SU-DHL-6 (cell line): ENCODE data around the gene MLXIPL.

Source experiments
- H2AFZ ChIP-seq: fragments of 200-600 bp; sonication (generic); 2 replicates; pipeline ENCODE4 v1.6.1; 2014; ENCODE audit warnings: low read depth, mild to moderate bottlenecking, moderate library complexity, mixed read lengths, antibody characterized with exemption, low read length; ENCODE audit not compliant: severe bottlenecking
- H3F3A ChIP-seq: fragments of 200-600 bp; shearing (Covaris generic); 2 replicates; pipeline ENCODE4 v1.6.0; 2016; ENCODE audit warnings: antibody characterized with exemption, mild to moderate bottlenecking; ENCODE audit not compliant: insufficient read depth
- H3K27ac ChIP-seq: fragments of 200-600 bp; sonication (generic); 2 replicates; pipeline ENCODE4 v1.5.1; 2016; ENCODE audit warnings: low read depth, mild to moderate bottlenecking, low read length, moderate library complexity, mixed read lengths
- H3K27me3 ChIP-seq: fragments of 200-600 bp; sonication (generic), shearing (Covaris generic); 2 replicates; pipeline ENCODE4 v1.6.0; 2014; ENCODE audit warnings: mild to moderate bottlenecking, low read length
- H3K36me3 ChIP-seq: fragments of 200-600 bp; sonication (generic); 2 replicates; pipeline ENCODE4 v1.6.1; 2014; ENCODE audit warnings: mild to moderate bottlenecking, low read length, mixed read lengths
- H3K4me2 ChIP-seq: fragments of 300-600, 200-600 bp; shearing (Covaris generic), sonication (generic); 2 replicates; pipeline ENCODE4 v1.6.0; 2014; ENCODE audit warnings: low read length, low read depth, mild to moderate bottlenecking; ENCODE audit not compliant: poor library complexity, severe bottlenecking
- H3K4me3 ChIP-seq: fragments of 200-600 bp; sonication (generic); 2 replicates; pipeline ENCODE4 v1.5.1; 2014; ENCODE audit warnings: antibody characterized with exemption, low read length, mild to moderate bottlenecking, mixed read lengths; ENCODE audit not compliant: insufficient read depth, poor library complexity, severe bottlenecking
- H3K79me2 ChIP-seq: fragments of 200-600 bp; sonication (generic); 2 replicates; pipeline ENCODE4 v1.6.1; 2014; ENCODE audit warnings: mild to moderate bottlenecking, low read length, moderate library complexity; ENCODE audit not compliant: insufficient read depth
- H3K9ac ChIP-seq: fragments of 200-600 bp; sonication (generic); 2 replicates; pipeline ENCODE4 v1.7.0; 2014; ENCODE audit warnings: mild to moderate bottlenecking, low read length
- H3K9me2 ChIP-seq: fragments of 200-600 bp; sonication (generic); replicated peaks from 2 replicates; pipeline ENCODE4 v1.6.1; 2014; ENCODE audit warnings: low read length; ENCODE audit not compliant: insufficient read depth
- H3K9me3 ChIP-seq: fragments of 200-600 bp; sonication (generic); 2 replicates; pipeline ENCODE4 v1.6.1; 2014; ENCODE audit warnings: low read length, mixed read lengths; ENCODE audit not compliant: insufficient read depth
- H4K20me1 ChIP-seq: fragments of 200-600 bp; sonication (generic); 2 replicates; pipeline ENCODE4 v1.6.1; 2014; ENCODE audit warnings: low read depth, mild to moderate bottlenecking, antibody characterized with exemption, low read length, moderate library complexity, mixed read lengths
- EZH2phosphoT487 ChIP-seq: fragments of 200-600 bp; sonication (generic), shearing (Covaris generic); conservative IDR thresholded peaks from 2 replicates; pipeline ENCODE4 v1.6.1; 2018; ENCODE audit warnings: mild to moderate bottlenecking, antibody characterized with exemption, low read length, moderate library complexity, mixed read lengths
- TF ChIP-seq, protein P1 (sequence below): fragments of 200-600 bp; sonication (generic); IDR thresholded peaks from one replicate; pipeline ENCODE4 v1.5.1; 2017; ENCODE audit warnings: antibody characterized with exemption, mild to moderate bottlenecking, low read length, moderate library complexity; ENCODE audit not compliant: insufficient read depth, poor library complexity, severe bottlenecking

The MLXIPL gene

GRCh38 chr7:73565675-73566340 lies 58.5 kb downstream of the MLXIPL start:
- Histone ChIP-seq H3K4me3 (no peak overlapping the region), H4K20me1 (no peaks in the 10 kb centered on the region), H3K9ac (no peak overlapping the region), H3K9me3 (no peaks in the 10 kb centered on the region), H3K9me2 (no peaks in the 10 kb centered on the region), H2AFZ (no peak overlapping the region), H3K27ac (no peak overlapping the region), H3K4me2 (peak overlapping the region; percentile 34), H3F3A (no peaks in the 10 kb centered on the region), H3K27me3 (no peaks in the 10 kb centered on the region), H3K36me3 (no peaks in the 10 kb centered on the region), H3K79me2 (no peaks in the 10 kb centered on the region)
- TF ChIP-seq, protein P1, sequence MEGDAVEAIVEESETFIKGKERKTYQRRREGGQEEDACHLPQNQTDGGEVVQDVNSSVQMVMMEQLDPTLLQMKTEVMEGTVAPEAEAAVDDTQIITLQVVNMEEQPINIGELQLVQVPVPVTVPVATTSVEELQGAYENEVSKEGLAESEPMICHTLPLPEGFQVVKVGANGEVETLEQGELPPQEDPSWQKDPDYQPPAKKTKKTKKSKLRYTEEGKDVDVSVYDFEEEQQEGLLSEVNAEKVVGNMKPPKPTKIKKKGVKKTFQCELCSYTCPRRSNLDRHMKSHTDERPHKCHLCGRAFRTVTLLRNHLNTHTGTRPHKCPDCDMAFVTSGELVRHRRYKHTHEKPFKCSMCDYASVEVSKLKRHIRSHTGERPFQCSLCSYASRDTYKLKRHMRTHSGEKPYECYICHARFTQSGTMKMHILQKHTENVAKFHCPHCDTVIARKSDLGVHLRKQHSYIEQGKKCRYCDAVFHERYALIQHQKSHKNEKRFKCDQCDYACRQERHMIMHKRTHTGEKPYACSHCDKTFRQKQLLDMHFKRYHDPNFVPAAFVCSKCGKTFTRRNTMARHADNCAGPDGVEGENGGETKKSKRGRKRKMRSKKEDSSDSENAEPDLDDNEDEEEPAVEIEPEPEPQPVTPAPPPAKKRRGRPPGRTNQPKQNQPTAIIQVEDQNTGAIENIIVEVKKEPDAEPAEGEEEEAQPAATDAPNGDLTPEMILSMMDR = no peak
- no peak for TF ChIP-seq EZH2phosphoT487

- no peaks in the 10 kb centered on the region for H3F3A ChIP-seq
- no peaks in the 10 kb centered on the region for H3K9me2 ChIP-seq
- TF ChIP-seq, protein P1 = no peak
- TF ChIP-seq EZH2phosphoT487 = no peak
- no peak overlapping the region for H3K4me2 ChIP-seq
- H3K36me3 ChIP-seq = no peaks in the 10 kb centered on the region
- H3K27me3 ChIP-seq = no peaks in the 10 kb centered on the region
- H3K27ac ChIP-seq = no peak overlapping the region
- H2AFZ ChIP-seq = no peak overlapping the region
- H3K79me2 ChIP-seq = peaks cover 17% of the 10 kb centered on the region
- H3K9ac ChIP-seq = no peak overlapping the region
- no peaks in the 10 kb centered on the region for H3K9me3 ChIP-seq
- H4K20me1 ChIP-seq = no peaks in the 10 kb centered on the region
- no peak overlapping the region for H3K4me3 ChIP-seq
These were observed 64.0 kb downstream of the MLXIPL start for GRCh38 chr7:73560109-73560835.

DNA sequence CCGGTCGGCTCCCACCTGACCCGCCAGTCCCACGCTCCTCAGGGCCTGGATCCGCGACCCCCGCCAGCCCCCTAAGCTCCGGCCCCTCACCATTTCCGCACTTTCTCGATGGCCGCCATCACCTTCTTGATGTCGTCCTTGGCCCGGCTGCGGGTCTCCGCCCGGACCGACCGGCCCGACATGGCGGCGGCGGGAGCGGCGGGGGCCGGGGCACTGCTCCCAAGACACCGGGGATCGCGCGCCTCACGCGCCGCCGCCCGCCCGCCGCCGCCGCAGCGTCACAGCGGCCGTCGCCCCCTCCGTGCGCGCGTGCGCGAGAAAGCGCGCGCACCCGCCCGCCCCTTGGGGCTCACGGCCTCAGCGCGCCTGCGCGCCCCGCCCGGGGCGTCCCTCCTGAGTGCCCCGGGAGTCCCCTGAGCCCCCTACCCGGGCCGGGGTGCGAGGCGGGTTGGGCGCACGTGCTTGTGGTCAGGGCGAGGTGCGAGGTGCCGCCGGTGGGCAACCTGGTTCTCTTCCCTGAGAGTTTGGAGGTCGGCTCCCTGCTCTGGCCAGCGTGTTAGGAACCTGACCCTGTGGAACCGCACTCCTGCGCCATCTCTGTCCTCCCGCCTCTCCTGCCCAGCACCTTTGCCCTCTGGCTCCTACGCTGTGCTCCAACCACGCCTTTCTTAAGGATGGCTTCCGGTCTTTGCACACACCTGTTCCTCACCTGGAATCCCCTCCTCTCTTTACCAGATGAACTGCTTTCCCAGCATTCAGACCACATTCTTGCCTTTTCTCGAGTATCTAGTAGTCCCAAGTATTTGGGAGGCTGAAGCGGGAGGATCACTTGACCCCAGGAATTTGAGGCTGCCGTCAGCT lies 66.7 kb downstream of the MLXIPL start, which contains the start of gene BCL7B:
Gene BCL7B (minus strand): TSS at position 294 of the 861 bp plus-strand sequence. CDS start 112 bp downstream, at position 182.
- peaks cover 44% of the 10 kb centered on the region for H3K79me2 ChIP-seq
- H3K4me2 ChIP-seq = peak within 1 kb of the TSS; percentile 75
- peak within 1 kb of the TSS; percentile 91 for H3K4me3 ChIP-seq
- H3F3A ChIP-seq = no peaks in the 10 kb centered on the region
- peak within 1 kb of the TSS; percentile 79 for H3K9ac ChIP-seq
- peak within 1 kb of the TSS; percentile 85 for H3K27ac ChIP-seq
- H3K9me2 ChIP-seq = no peaks in the 10 kb centered on the region
- no peak for TF ChIP-seq EZH2phosphoT487
- TF ChIP-seq, protein P1 = no peak
- H2AFZ ChIP-seq = peak within 1 kb of the TSS; percentile 99
- no peaks in the 10 kb centered on the region for H3K36me3 ChIP-seq
- H4K20me1 ChIP-seq = no peaks in the 10 kb centered on the region; the same call in 1 of the 2 replicates
- no peaks in the 10 kb centered on the region for H3K27me3 ChIP-seq
- H3K9me3 ChIP-seq = no peaks in the 10 kb centered on the region
